Right forelimb (tissue), 1 donor: ENCODE data around the gene NAMPT.
"Not testable (repeated sequence)": the region's sequence is repeated elsewhere in the genome, so short reads cannot be mapped to it uniquely, and the experiment has no call there.

Source experiments
- DNase-seq: peaks from one replicate; pipeline ENCODE4 v3.0.0-alpha.2; 2018

The NAMPT gene

DNA sequence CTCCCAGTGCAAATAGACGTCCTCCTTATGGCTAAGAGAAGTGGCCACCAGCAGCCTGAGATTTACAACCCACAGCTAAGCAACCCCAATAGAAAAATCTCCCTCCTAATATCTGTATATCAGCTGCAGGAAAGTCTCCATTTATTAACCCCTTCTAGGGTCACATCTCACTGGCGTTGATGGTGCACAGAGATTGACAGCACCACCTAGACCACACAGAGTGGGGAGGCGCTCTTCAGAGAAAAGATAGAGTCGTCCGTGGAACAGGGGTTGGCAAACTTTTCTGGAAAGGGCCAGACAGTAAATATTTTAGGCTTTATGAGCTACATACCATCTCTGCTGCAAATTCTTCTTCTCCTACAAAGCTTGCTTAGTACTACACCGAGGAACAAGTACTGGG, 60.0 kb downstream of the NAMPT start:
- no peak for DNase-seq

DNA sequence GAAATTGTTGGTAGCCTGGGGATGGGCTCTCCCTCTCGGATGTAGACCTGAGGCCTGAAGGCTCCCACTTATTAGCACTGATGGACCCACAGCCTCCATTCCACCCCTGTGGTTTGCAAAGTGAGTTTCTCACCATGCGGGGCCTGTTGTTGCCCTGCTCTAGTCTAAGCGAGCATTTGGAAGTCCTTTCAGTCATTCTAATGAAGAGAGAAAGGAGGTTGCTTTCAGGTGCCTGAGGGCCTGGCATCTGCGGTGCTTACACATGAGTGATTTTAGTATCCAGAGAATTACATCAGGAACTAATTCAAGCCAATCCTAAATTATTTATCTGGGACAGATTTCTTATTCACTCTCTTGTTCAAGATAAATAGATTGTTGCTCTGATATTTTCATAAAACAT, 61.6 kb downstream of the NAMPT start:
- DNase-seq, result no peak

DNA sequence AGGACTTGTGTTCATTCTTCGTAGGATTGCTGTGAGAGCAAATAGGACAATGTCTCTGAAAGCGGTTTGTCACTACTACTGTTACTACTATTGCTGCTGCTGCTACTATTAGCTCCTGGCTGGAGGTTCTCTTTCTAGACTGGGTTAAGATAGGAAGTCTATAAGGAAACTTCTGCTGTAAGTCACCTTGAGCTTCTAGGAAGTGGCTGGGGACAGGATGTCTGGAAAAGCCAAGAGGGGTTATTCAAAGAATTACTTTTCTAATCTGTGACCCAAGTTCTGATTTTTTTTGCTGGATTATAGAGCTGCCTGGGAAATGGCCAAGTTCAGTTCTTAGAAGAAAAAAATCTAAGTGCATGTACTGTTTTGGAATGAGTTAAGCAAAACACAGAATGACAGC, 62.2 kb downstream of the NAMPT start:
- no peak for DNase-seq

DNA sequence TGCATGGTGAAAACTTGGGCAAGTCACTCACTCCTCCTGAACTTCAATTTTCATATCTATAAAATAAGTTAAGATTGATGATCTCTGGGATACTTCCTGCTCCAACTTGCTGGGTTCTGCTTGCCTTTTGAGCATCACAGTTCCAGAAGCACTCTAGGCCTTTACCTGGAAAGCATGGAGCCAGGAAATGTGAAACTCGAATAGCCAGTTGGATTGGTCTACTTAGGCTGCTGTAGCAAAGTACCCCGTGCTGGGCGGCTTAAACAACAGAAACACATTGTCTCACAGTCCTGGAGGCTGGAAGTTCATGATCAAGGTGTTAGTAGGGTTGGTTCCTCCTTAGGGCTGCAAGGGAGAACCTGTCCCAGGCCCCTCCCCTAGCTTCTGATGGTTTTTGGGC, 64.5 kb downstream of the NAMPT start:
- no peak for DNase-seq

DNA sequence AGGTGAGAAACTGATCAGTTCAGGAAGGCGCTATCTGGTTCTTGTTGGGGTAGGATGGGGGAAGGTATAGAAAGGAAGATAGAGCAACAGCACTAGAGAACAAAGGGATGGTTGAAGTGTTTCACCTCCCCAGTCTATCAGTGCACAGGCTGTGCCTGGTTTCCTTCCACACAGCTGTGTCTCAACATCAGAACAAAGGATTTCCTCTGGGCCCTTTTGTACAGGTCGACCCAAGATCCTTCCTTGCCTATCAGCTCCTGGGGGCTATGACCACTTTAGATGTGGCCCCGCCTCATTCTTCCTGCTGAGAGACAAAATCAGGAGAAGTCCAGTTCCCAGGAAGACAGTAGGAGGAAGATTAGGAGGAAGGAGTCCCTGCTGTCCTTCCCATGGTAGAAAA, 65.6 kb downstream of the NAMPT start:
- DNase-seq, result no peak

DNA sequence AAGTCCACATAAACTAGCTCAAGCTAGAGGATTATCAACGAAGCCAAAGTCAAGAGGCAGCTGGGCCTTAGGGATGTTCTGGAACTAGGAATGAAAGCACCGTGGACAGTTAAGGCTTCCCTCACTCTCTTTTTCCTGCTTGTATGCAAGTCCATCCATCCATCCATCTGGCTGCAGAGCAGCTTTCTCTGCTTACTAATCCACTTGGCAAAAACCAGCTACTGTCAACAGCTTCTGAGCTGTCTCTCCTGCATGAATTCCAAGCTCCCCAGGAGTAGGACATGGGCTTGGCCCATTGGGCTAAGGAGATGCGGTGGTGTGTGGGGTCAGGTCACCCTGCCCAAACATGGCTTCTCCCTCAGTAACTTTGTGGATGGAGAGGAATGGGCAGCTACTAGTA, 66.2 kb downstream of the NAMPT start:
- DNase-seq, result no peak

DNA sequence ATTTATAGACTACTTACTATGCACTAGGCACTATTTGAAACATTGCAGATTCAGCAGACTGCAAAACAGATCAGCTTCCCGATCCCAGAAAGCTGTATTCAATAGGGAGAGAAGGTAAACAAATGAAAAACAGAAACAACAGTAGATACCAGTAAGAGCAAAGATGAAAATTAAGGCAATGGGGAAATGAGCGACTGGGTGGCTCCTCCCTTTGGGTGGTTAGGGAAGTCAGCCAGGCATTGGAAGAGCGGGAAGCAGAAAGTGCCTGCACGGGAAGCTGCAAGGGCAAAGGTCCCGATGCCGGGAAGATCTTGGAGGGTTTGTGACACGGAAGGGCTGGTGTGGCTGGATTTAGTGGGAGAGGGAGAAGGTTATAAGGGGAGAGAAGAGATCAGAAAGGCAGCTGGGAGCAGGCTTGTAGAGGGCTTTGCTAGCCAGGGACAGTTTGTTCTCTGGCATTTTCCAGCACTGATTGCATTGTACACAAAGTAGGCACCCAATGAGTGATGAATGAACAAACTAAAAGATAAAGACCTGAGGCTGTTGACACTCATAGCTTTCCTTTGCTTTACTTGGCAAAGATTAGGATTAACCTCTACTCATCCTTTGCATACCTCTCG, 67.8 kb downstream of the NAMPT start:
- DNase-seq, result no peak

DNA sequence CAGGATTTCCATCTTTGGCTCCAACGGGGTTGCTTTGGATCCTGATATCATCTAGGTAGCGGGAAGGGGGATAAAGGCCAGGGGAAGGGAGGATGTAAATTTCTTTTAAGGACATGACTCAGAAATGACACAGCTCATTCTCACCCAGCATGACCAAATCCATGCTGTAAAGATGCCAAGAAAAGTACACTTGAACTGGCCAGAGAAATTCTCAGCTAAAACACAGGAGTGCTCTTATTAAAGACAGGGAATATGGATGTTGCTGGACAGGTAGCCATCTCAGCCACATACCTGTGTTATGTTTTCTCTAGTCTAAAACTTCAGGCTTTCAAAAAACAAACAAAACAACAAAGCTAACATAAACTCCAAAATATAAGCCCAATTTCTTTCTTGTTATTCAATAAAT, 68.3 kb downstream of the NAMPT start:
- no peak for DNase-seq

DNA sequence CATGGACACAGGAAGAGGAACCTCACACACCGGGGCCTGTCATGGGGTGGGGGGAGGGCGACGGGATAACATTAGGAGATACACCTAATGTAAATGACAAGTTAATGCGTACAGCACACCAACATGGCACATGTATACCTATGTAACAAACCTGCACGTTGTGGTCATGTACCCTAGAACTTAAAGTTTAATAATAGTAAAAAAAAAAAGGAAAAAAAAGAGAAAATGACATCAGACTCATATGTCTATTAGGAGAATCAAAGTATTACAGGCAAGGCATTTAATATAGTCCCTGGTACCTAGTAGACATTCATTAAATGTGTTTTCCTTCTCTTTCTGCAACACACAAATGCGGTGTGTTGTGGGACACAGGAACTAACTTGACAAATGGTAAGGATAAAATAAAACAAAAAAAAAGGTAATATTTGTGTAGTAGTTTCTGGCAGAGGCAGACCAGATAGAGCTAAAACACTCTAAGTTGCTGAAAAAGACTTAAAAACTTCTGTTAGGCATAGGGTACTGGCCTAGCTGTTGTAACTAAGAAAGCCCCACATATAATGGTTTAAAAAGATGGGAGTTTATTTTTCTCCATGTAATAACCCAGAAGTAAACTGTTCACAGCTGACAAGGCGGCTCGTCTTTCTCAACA, 68.8 kb downstream of the NAMPT start:
- no peak for DNase-seq

DNA sequence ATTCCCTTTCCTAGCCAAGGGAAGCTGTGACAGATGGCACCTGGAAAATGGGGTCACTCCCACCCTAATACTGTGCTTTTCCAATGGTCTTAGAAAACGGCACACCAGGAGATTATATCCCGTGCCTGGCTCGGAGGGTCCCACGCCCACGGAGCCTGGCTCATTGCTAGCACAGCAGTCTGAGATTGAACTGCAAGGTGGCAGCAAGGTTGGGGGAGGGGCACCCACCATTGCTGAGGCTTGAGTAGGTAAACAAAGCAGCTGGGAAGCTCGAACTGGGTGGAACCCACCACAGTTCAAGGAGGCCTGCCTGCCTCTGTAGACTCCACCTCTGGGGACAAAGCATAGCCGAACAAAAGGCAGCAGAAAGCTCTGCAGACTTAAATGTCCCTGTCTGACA, 75.8 kb downstream of the NAMPT start:
- DNase-seq, result not testable (repeated sequence)

DNA sequence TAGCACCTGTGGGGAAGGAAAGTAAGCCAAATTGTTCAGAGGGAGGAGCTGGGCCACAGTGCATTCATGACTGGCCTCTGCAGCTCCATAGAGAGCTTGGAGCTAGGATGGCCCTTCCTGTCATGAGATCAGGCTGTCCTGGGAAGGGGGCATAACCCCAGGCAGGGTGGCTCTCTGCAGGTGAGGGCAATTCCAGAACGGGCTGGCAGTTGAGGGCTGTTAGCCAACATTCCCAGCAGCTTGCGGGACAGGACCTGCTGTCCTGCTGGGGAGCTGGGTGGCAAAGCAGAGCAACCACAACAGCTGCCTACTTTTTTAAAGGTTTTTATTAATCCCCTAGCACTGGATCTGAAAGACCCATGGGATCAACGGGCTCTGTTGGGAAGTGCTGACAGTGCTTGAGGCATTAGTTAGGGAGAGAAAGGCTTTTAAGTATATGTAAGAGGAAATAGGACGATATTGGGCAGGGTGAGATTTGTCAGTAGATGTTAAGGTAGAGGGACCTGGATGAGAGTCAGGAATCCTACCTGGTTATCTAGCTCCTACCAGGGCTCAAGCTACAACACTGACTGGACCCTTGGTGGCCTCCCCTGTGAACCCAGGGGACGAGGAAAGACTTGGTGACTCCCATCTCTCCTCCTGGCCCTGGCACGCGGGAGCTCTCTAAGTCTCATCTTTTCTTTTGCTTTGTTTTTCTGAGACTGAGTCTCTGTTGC, 77.8 kb downstream of the NAMPT start:
- no peak for DNase-seq

DNA sequence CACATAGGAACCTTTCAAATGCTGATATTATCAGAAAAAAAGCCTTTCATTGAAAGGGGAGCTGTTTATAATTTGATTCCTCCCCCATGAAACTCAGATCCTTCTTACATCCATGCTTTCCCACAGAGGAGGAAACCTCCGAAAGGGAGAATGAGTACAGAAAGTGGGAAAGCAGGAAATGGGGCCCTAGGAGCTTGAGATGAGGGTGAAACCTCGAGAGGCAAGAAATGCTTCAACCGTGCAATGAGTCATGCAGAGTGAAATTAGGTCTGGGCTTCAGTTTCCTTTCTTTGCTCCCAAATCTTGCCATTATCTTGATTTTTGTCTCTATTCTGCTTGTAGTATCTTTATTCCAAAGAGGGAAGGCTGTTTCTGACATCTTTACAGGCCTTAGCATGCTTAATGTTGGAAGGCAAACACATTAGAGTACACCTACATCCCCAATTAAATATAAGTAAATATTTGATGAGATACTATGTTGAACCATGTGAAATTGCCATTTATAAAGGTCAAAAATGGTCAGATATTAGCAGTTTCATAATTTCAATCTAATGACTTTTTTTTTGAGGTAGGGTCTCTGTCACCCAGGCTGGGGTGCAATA, 79.1 kb downstream of the NAMPT start:
- DNase-seq, result no peak

DNA sequence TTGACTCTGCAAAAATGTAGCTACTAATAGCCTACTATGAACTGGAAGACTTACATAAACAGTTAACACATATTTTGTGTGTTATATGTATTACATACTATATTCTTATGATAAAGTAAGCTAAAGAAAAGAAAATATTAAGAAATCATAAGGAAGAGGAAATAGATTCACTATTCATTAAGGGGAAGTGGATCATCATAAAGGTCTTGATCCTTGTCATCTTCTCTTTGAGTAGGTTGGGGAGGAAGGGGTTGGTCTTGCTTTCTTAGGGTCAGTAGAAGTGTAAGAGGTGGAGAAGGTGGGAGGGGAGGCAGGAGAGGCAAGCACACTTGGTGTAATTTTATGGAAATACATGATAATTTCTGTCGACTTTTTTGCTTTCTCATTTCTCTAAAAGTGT, 81.3 kb downstream of the NAMPT start:
- DNase-seq, result no peak

DNA sequence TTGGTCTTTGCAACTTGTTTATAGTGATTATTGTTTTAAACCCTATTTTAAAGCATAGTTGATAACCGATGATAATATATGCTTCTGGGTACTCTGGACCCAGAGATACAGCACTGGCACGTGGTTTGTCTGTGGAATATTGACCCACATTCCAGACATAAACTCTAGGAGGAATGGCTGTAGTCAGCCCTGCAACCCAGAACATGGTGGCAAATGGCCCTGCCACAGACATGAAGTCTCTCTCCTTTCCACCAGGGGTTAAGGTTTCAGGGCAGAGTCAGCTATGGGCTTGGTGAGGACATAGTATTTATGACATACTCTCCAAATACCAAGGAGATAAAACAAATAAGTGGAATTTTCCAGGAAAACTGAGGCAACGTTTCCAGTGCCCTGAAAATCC, 83.6 kb downstream of the NAMPT start:
- no peak for DNase-seq

DNA sequence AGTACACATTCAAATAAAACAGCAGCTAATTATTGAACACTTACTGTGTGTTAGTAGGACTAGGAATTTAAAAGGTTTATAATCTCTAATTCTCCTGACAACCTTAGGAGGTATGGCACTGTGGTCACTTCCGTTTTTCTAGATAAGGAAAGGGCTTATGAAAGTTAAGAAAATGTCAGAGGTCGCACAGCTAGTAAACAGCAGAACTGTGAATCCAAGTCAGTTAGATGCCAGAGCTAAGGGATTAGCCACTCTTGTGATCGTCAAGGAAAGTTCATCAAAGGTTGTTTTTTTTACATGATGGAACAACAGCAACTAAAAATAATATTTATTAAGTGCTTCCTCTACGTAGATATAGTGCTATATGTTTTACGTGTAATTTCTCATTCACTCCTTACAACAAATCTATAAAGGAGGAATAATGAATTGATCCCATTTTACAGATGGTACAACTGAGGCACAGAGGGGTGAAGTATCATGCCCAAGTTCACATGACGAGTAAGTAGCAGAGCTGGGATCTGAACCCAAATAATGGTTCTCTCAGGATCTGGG, 84.9 kb downstream of the NAMPT start:
- DNase-seq, result no peak

DNA sequence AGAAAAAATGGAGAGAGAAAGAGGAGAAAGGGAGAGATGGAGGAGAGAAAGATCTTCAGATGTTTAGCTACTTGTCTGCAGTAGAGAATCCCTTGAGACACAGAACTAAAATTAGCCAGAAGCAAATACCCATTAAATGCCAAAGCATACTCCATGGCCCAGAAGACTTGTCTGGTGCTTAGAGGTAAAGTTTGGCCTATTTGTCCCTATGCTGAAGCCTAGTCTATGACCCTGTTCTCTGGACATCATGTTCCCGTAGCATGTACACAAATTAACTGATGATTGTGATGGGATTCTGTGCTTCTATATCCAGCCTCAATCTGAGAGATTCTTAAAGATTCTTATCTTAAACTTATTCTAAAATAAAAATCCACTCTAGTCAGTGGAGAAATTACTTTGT, 85.8 kb downstream of the NAMPT start:
- DNase-seq, result no peak
